ENCODE data around the gene C1orf141.

The C1orf141 gene

GRCh38 chr1:67059346-67059745 is 75.4 kb downstream of the C1orf141 start:
- Histone ChIP-seq H4K20me1 (ENCODE audit: insufficient read depth, low read length) (no peaks in the 10 kb centered on the region), H3F3A (ENCODE audit: insufficient read depth, low read length) (peaks cover 5% of the 10 kb centered on the region; the same call in 1 of the 2 replicates), H3K4me2 (ENCODE audit: low read depth, low read length) (no peak overlapping the region), H3K4me3 (ENCODE audit: low read length) (no peak overlapping the region), H3K9me2 (replicated peaks; ENCODE audit: insufficient read depth, low read length) (no peaks in the 10 kb centered on the region), H2AFZ (ENCODE audit: low read length) (no peak overlapping the region), H3K79me2 (ENCODE audit: low read length) (no peaks in the 10 kb centered on the region), H3K4me1 (ENCODE audit: low read length) (0 out of 2 replicates have a peak, but pooled peaks cover 4% of the 10 kb centered on the region), H3K9ac (ENCODE audit: low read length) (no peak overlapping the region), H3K36me3 (replicated peaks; ENCODE audit: insufficient read depth, low read length) (no peaks in the 10 kb centered on the region), H3K27ac (ENCODE audit: low read length) (no peak overlapping the region), H3K9me3 (replicated peaks; ENCODE audit: insufficient read depth, low read length) (no peaks in the 10 kb centered on the region), H3K27me3 (replicated peaks; ENCODE audit: insufficient read depth, low read length) (no peaks in the 10 kb centered on the region)
- TF ChIP-seq CTCF (IDR thresholded peaks at IDR 0.05; ENCODE audit: low read length): no peak
- no peak for TF ChIP-seq EZH2phosphoT487 (IDR thresholded peaks at IDR 0.05; ENCODE audit: low read length)
- no peak for TF ChIP-seq EZH2 (optimal IDR thresholded peaks at IDR 0.05; ENCODE audit: low read depth, low read length)
- no peak for DNase-seq

- H3K9me2 ChIP-seq (replicated peaks; ENCODE audit: insufficient read depth, low read length): no peaks in the 10 kb centered on the region
- H3K4me1 ChIP-seq (ENCODE audit: low read length): 0 out of 2 replicates have a peak, but pooled peaks cover 4% of the 10 kb centered on the region
- H3K9ac ChIP-seq (ENCODE audit: low read length): no peak overlapping the region
- TF ChIP-seq EZH2phosphoT487 (IDR thresholded peaks at IDR 0.05; ENCODE audit: low read length) (no peak), EZH2 (optimal IDR thresholded peaks at IDR 0.05; ENCODE audit: low read depth, low read length) (no peak), CTCF (IDR thresholded peaks at IDR 0.05; ENCODE audit: low read length) (no peak)
- no peaks in the 10 kb centered on the region for H4K20me1 ChIP-seq (ENCODE audit: insufficient read depth, low read length)
- H3K27me3 ChIP-seq (replicated peaks; ENCODE audit: insufficient read depth, low read length): no peaks in the 10 kb centered on the region
- H3F3A ChIP-seq (ENCODE audit: insufficient read depth, low read length): peaks cover 11% of the 10 kb centered on the region; the same call in 1 of the 2 replicates
- H3K9me3 ChIP-seq (replicated peaks; ENCODE audit: insufficient read depth, low read length): no peaks in the 10 kb centered on the region
- H2AFZ ChIP-seq (ENCODE audit: low read length): no peak overlapping the region
- no peaks in the 10 kb centered on the region for H3K79me2 ChIP-seq (ENCODE audit: low read length)
- no peak overlapping the region for H3K4me2 ChIP-seq (ENCODE audit: low read depth, low read length)
- H3K4me3 ChIP-seq (ENCODE audit: low read length): no peak overlapping the region
- no peaks in the 10 kb centered on the region for H3K36me3 ChIP-seq (replicated peaks; ENCODE audit: insufficient read depth, low read length)
- no peak for DNase-seq
- H3K27ac ChIP-seq (ENCODE audit: low read length): no peak overlapping the region
Observed at GRCh38 chr1:67058761-67059160, 76.0 kb downstream of the C1orf141 start.

GRCh38 chr1:67058242-67058641 is 76.5 kb downstream of the C1orf141 start:
- Histone ChIP-seq H3K9me3 (replicated peaks; ENCODE audit: insufficient read depth, low read length) (no peaks in the 10 kb centered on the region), H3K27me3 (replicated peaks; ENCODE audit: insufficient read depth, low read length) (no peaks in the 10 kb centered on the region), H4K20me1 (ENCODE audit: insufficient read depth, low read length) (no peaks in the 10 kb centered on the region), H3K4me2 (ENCODE audit: low read depth, low read length) (no peak overlapping the region), H3K4me3 (ENCODE audit: low read length) (no peak overlapping the region), H3K9ac (ENCODE audit: low read length) (no peak overlapping the region), H2AFZ (ENCODE audit: low read length) (no peak overlapping the region), H3K36me3 (replicated peaks; ENCODE audit: insufficient read depth, low read length) (no peaks in the 10 kb centered on the region), H3K4me1 (ENCODE audit: low read length) (0 out of 2 replicates have a peak, but pooled peaks cover 4% of the 10 kb centered on the region), H3F3A (ENCODE audit: insufficient read depth, low read length) (peaks cover 14% of the 10 kb centered on the region; the same call in 1 of the 2 replicates), H3K9me2 (replicated peaks; ENCODE audit: insufficient read depth, low read length) (no peaks in the 10 kb centered on the region), H3K27ac (ENCODE audit: low read length) (no peak overlapping the region), H3K79me2 (ENCODE audit: low read length) (peaks cover 2% of the 10 kb centered on the region)
- DNase-seq: no peak
- no peak for TF ChIP-seq EZH2 (optimal IDR thresholded peaks at IDR 0.05; ENCODE audit: low read depth, low read length)
- TF ChIP-seq CTCF (IDR thresholded peaks at IDR 0.05; ENCODE audit: low read length): no peak
- no peak for TF ChIP-seq EZH2phosphoT487 (IDR thresholded peaks at IDR 0.05; ENCODE audit: low read length)
